ENCODE measurements around the gene PLCXD3.

The PLCXD3 gene

GRCh38 chr5:41414598-41414997 is 95.8 kb downstream of the PLCXD3 start:
- H3K4me1 ChIP-seq (ENCODE audit: control insufficient read depth, insufficient read depth, low read length): no peaks in the 10 kb centered on the region
- H3K9ac ChIP-seq (ENCODE audit: low read length in 2 of 2): no peak overlapping the region
- no peak overlapping the region for H3K4me3 ChIP-seq (ENCODE audit: low read length in 2 of 2)
- no peaks in the 10 kb centered on the region for H3K36me3 ChIP-seq (ENCODE audit: control insufficient read depth in 2 of 2, insufficient read depth in 2 of 2, low read length in 2 of 2)
- H3K9me3 ChIP-seq (ENCODE audit: control insufficient read depth in 2 of 2, low read length in 2 of 2): no peaks in the 10 kb centered on the region
- H3K27ac ChIP-seq (ENCODE audit: low read length): no peak overlapping the region
- H3K27me3 ChIP-seq (ENCODE audit: control insufficient read depth in 1 of 2, insufficient read depth in 2 of 2, low read length in 2 of 2): no peaks in the 10 kb centered on the region

DNA sequence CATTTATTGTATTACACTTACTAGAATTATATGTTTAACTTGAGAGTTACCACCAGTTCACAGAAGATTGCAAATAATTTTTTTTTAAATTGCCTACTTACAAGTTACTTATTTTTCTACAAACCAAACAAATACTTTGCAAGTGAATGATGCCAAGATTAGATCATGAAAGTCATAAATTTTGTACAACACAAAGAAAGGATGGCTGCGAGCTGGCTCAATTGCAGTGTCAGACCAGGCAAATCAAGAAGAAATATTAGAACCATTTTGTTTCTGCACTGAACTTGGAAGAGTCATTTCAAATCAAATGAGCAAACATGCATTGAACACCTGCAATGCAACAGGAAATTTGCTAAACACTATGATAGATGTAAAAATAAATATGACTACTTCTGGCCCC is 97.3 kb downstream of the PLCXD3 start:
- Histone ChIP-seq H3K4me1 (ENCODE audit: control insufficient read depth, insufficient read depth, low read length) (no peaks in the 10 kb centered on the region), H3K9me3 (ENCODE audit: control insufficient read depth in 2 of 2, low read length in 2 of 2) (no peaks in the 10 kb centered on the region), H3K9ac (ENCODE audit: low read length in 2 of 2) (no peak overlapping the region), H3K4me3 (ENCODE audit: low read length in 2 of 2) (no peak overlapping the region), H3K36me3 (ENCODE audit: control insufficient read depth in 2 of 2, insufficient read depth in 2 of 2, low read length in 2 of 2) (no peaks in the 10 kb centered on the region), H3K27me3 (ENCODE audit: control insufficient read depth in 1 of 2, insufficient read depth in 2 of 2, low read length in 2 of 2) (no peaks in the 10 kb centered on the region), H3K27ac (ENCODE audit: low read length) (no peak overlapping the region)

DNA sequence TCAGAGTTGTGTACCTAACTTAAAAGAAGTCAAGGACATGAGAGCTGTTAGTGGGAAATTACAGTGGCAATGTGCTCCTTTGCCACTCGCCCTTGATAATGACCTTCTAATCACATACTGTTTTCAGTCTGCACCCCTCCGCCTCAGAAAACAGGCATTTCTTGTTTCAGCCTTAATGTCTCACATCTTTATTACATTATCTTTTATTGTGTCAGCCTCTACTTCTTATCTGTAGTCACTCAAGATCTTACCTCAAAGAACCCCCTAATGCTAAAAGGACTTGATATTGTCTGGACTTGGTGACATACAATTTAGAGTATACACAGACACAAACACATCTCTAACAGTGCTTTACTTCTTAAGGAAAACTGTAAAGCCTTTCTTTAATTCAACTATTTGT is 97.9 kb downstream of the PLCXD3 start:
- Histone ChIP-seq H3K4me3 (ENCODE audit: low read length in 2 of 2) (no peak overlapping the region), H3K36me3 (ENCODE audit: control insufficient read depth in 2 of 2, insufficient read depth in 2 of 2, low read length in 2 of 2) (no peaks in the 10 kb centered on the region), H3K27ac (ENCODE audit: low read length) (no peak overlapping the region), H3K9me3 (ENCODE audit: control insufficient read depth in 2 of 2, low read length in 2 of 2) (no peaks in the 10 kb centered on the region), H3K4me1 (ENCODE audit: control insufficient read depth, insufficient read depth, low read length) (no peaks in the 10 kb centered on the region), H3K27me3 (ENCODE audit: control insufficient read depth in 1 of 2, insufficient read depth in 2 of 2, low read length in 2 of 2) (no peaks in the 10 kb centered on the region), H3K9ac (ENCODE audit: low read length in 2 of 2) (no peak overlapping the region)

- no peak overlapping the region for H3K27ac ChIP-seq (ENCODE audit: low read length)
- H3K4me1 ChIP-seq (ENCODE audit: control insufficient read depth, insufficient read depth, low read length): no peaks in the 10 kb centered on the region
- H3K4me3 ChIP-seq (ENCODE audit: low read length in 2 of 2): no peak overlapping the region
- H3K36me3 ChIP-seq (ENCODE audit: control insufficient read depth in 2 of 2, insufficient read depth in 2 of 2, low read length in 2 of 2): no peaks in the 10 kb centered on the region
- H3K9ac ChIP-seq (ENCODE audit: low read length in 2 of 2): no peak overlapping the region
- no peaks in the 10 kb centered on the region for H3K27me3 ChIP-seq (ENCODE audit: control insufficient read depth in 1 of 2, insufficient read depth in 2 of 2, low read length in 2 of 2)
- no peaks in the 10 kb centered on the region for H3K9me3 ChIP-seq (ENCODE audit: control insufficient read depth in 2 of 2, low read length in 2 of 2)
Observed at GRCh38 chr5:41410737-41411136, 99.7 kb downstream of the PLCXD3 start.

- no peak overlapping the region for H3K4me3 ChIP-seq (ENCODE audit: low read length in 2 of 2)
- no peaks in the 10 kb centered on the region for H3K36me3 ChIP-seq (ENCODE audit: control insufficient read depth in 2 of 2, insufficient read depth in 2 of 2, low read length in 2 of 2)
- no peak overlapping the region for H3K27ac ChIP-seq (ENCODE audit: low read length)
- H3K4me1 ChIP-seq (ENCODE audit: control insufficient read depth, insufficient read depth, low read length): no peaks in the 10 kb centered on the region
- no peaks in the 10 kb centered on the region for H3K27me3 ChIP-seq (ENCODE audit: control insufficient read depth in 1 of 2, insufficient read depth in 2 of 2, low read length in 2 of 2)
- no peaks in the 10 kb centered on the region for H3K9me3 ChIP-seq (ENCODE audit: control insufficient read depth in 2 of 2, low read length in 2 of 2)
- no peak overlapping the region for H3K9ac ChIP-seq (ENCODE audit: low read length in 2 of 2)
Observed at GRCh38 chr5:41410307-41410706, 100.1 kb downstream of the PLCXD3 start.

- Histone ChIP-seq H3K36me3 (ENCODE audit: control insufficient read depth in 2 of 2, insufficient read depth in 2 of 2, low read length in 2 of 2) (no peaks in the 10 kb centered on the region), H3K9me3 (ENCODE audit: control insufficient read depth in 2 of 2, low read length in 2 of 2) (no peaks in the 10 kb centered on the region), H3K27me3 (ENCODE audit: control insufficient read depth in 1 of 2, insufficient read depth in 2 of 2, low read length in 2 of 2) (no peaks in the 10 kb centered on the region), H3K4me3 (ENCODE audit: low read length in 2 of 2) (no peak overlapping the region), H3K4me1 (ENCODE audit: control insufficient read depth, insufficient read depth, low read length) (no peaks in the 10 kb centered on the region), H3K9ac (ENCODE audit: low read length in 2 of 2) (no peak overlapping the region), H3K27ac (ENCODE audit: low read length) (no peak overlapping the region)
Observed at GRCh38 chr5:41408676-41409443, 101.5 kb downstream of the PLCXD3 start.

DNA sequence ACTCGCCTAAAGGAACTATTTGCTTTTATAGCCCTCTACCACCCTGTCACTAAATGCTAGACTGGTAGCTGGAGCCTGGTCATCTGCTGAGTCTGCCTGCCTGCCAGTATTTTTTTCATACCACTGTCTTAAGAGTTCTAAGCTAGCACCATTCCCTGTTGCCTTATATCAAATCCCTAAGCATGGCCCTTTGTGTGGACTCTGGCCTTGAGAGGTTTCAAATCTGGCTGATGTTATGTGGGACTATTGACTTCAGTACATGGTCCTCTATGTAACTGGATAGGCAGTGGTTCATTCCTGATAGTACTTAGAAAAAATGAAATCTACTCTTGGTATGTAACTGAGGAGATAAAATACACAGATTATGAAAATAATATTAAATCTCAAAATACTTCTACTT is 103.5 kb downstream of the PLCXD3 start:
- H3K4me1 ChIP-seq (ENCODE audit: control insufficient read depth, insufficient read depth, low read length): no peaks in the 10 kb centered on the region
- H3K9ac ChIP-seq (ENCODE audit: low read length in 2 of 2): no peak overlapping the region
- no peaks in the 10 kb centered on the region for H3K36me3 ChIP-seq (ENCODE audit: control insufficient read depth in 2 of 2, insufficient read depth in 2 of 2, low read length in 2 of 2)
- H3K27ac ChIP-seq (ENCODE audit: low read length): no peak overlapping the region
- H3K9me3 ChIP-seq (ENCODE audit: control insufficient read depth in 2 of 2, low read length in 2 of 2): no peaks in the 10 kb centered on the region
- H3K4me3 ChIP-seq (ENCODE audit: low read length in 2 of 2): no peak overlapping the region
- no peaks in the 10 kb centered on the region for H3K27me3 ChIP-seq (ENCODE audit: control insufficient read depth in 1 of 2, insufficient read depth in 2 of 2, low read length in 2 of 2)

- no peak overlapping the region for H3K9ac ChIP-seq (ENCODE audit: low read length in 2 of 2)
- H3K4me1 ChIP-seq (ENCODE audit: control insufficient read depth, insufficient read depth, low read length): no peaks in the 10 kb centered on the region
- H3K27me3 ChIP-seq (ENCODE audit: control insufficient read depth in 1 of 2, insufficient read depth in 2 of 2, low read length in 2 of 2): no peaks in the 10 kb centered on the region
- no peak overlapping the region for H3K4me3 ChIP-seq (ENCODE audit: low read length in 2 of 2)
- H3K36me3 ChIP-seq (ENCODE audit: control insufficient read depth in 2 of 2, insufficient read depth in 2 of 2, low read length in 2 of 2): no peaks in the 10 kb centered on the region
- H3K27ac ChIP-seq (ENCODE audit: low read length): no peak overlapping the region
- H3K9me3 ChIP-seq (ENCODE audit: control insufficient read depth in 2 of 2, low read length in 2 of 2): no peaks in the 10 kb centered on the region
Observed at GRCh38 chr5:41406424-41406823, 104.0 kb downstream of the PLCXD3 start.

- Histone ChIP-seq H3K27ac (ENCODE audit: low read length) (no peak overlapping the region), H3K9me3 (ENCODE audit: control insufficient read depth in 2 of 2, low read length in 2 of 2) (no peaks in the 10 kb centered on the region), H3K4me3 (ENCODE audit: low read length in 2 of 2) (no peak overlapping the region), H3K27me3 (ENCODE audit: control insufficient read depth in 1 of 2, insufficient read depth in 2 of 2, low read length in 2 of 2) (no peaks in the 10 kb centered on the region), H3K36me3 (ENCODE audit: control insufficient read depth in 2 of 2, insufficient read depth in 2 of 2, low read length in 2 of 2) (no peaks in the 10 kb centered on the region), H3K4me1 (ENCODE audit: control insufficient read depth, insufficient read depth, low read length) (no peaks in the 10 kb centered on the region), H3K9ac (ENCODE audit: low read length in 2 of 2) (no peak overlapping the region)
Observed at GRCh38 chr5:41404757-41405156, 105.6 kb downstream of the PLCXD3 start.

DNA sequence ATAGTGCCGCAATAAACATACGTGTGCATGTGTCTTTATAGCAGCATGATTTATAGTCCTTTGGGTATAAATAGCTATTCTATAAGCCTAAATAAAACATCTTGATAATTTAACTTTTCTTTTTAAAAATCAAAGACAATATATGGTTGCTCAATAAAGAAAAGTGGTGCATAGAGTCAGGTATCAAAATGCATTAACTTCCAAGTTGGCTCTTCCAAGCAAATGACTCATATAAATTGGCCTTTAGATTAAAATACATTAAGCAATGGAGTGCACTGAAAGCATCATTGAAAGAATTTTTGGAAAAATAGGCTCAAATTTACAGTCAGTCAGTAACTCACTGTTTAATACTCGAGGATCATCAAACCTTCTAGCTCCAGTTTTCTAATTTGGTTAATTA is 106.6 kb downstream of the PLCXD3 start:
- H3K27ac ChIP-seq (ENCODE audit: low read length): no peak overlapping the region
- no peaks in the 10 kb centered on the region for H3K9me3 ChIP-seq (ENCODE audit: control insufficient read depth in 2 of 2, low read length in 2 of 2)
- no peaks in the 10 kb centered on the region for H3K27me3 ChIP-seq (ENCODE audit: control insufficient read depth in 1 of 2, insufficient read depth in 2 of 2, low read length in 2 of 2)
- H3K9ac ChIP-seq (ENCODE audit: low read length in 2 of 2): no peak overlapping the region
- no peaks in the 10 kb centered on the region for H3K4me1 ChIP-seq (ENCODE audit: control insufficient read depth, insufficient read depth, low read length)
- H3K4me3 ChIP-seq (ENCODE audit: low read length in 2 of 2): no peak overlapping the region
- no peaks in the 10 kb centered on the region for H3K36me3 ChIP-seq (ENCODE audit: control insufficient read depth in 2 of 2, insufficient read depth in 2 of 2, low read length in 2 of 2)

GRCh38 chr5:41402845-41403244 is 107.6 kb downstream of the PLCXD3 start:
- Histone ChIP-seq H3K4me3 (ENCODE audit: low read length in 2 of 2) (no peak overlapping the region), H3K36me3 (ENCODE audit: control insufficient read depth in 2 of 2, insufficient read depth in 2 of 2, low read length in 2 of 2) (no peaks in the 10 kb centered on the region), H3K4me1 (ENCODE audit: control insufficient read depth, insufficient read depth, low read length) (no peaks in the 10 kb centered on the region), H3K27ac (ENCODE audit: low read length) (no peak overlapping the region), H3K27me3 (ENCODE audit: control insufficient read depth in 1 of 2, insufficient read depth in 2 of 2, low read length in 2 of 2) (no peaks in the 10 kb centered on the region), H3K9me3 (ENCODE audit: control insufficient read depth in 2 of 2, low read length in 2 of 2) (no peaks in the 10 kb centered on the region), H3K9ac (ENCODE audit: low read length in 2 of 2) (no peak overlapping the region)
